Trophoblast cell (in vitro differentiated cells and primary cell): ENCODE measurements around the gene CLCNKA.
"Not testable (repeated sequence)": the region's sequence is repeated elsewhere in the genome, so short reads cannot be mapped to it uniquely, and the experiment has no call there.

Experiments used
- DNase-seq, 2 donors: peaks; one replicate each; pipeline ENCODE4 v3.0.0-alpha.2; 2016
- H2AFZ ChIP-seq: 2 replicates; pipeline ENCODE4 v1.6.1; 2013; ENCODE audit warnings: low read length, moderate library complexity, mild to moderate bottlenecking; ENCODE audit not compliant: insufficient read depth, poor library complexity
- H2AK5ac ChIP-seq: 2 replicates; pipeline ENCODE4 v1.6.1; 2013; ENCODE audit warnings: mild to moderate bottlenecking, low read length
- H2BK120ac ChIP-seq: 2 replicates; pipeline ENCODE4 v1.6.1; 2013; ENCODE audit warnings: low read length, mild to moderate bottlenecking, moderate library complexity; ENCODE audit not compliant: insufficient read depth, poor library complexity
- H2BK12ac ChIP-seq: 2 replicates; pipeline ENCODE4 v1.6.1; 2013; ENCODE audit warnings: mild to moderate bottlenecking, low read length, moderate library complexity
- H2BK5ac ChIP-seq: 2 replicates; pipeline ENCODE4 v1.6.1; 2013; ENCODE audit warnings: low read length, low read depth, moderate library complexity, mild to moderate bottlenecking; ENCODE audit not compliant: poor library complexity
- H3K14ac ChIP-seq: 2 replicates; pipeline ENCODE4 v1.6.1; 2013; ENCODE audit warnings: mild to moderate bottlenecking, low read length
- H3K18ac ChIP-seq: 2 replicates; pipeline ENCODE4 v1.6.1; 2013; ENCODE audit warnings: mild to moderate bottlenecking, low read length
- H3K23ac ChIP-seq: 2 replicates; pipeline ENCODE4 v1.6.1; 2013; ENCODE audit warnings: low read length
- H3K27ac ChIP-seq: 2 replicates; pipeline ENCODE4 v1.5.1; 2013; ENCODE audit warnings: low read depth, mild to moderate bottlenecking, inconsistent platforms, low read length, moderate library complexity
- H3K27me3 ChIP-seq: 2 replicates; pipeline ENCODE4 v1.6.1; 2013; ENCODE audit warnings: inconsistent platforms, mild to moderate bottlenecking, low read length, moderate library complexity; ENCODE audit not compliant: insufficient read depth
- H3K36me3 ChIP-seq, 2 experiments: 1 replicate in 1 of 2; 2 replicates in 1 of 2; pipeline ENCODE4 v1.6.1; 2013; ENCODE audit warnings: low read length in 2 of 2, mild to moderate bottlenecking in 2 of 2, moderate library complexity in 1 of 2; ENCODE audit not compliant: insufficient read depth in 2 of 2, control insufficient read depth in 1 of 2
- H3K4ac ChIP-seq: 2 replicates; pipeline ENCODE4 v1.6.1; 2013; ENCODE audit warnings: low read depth, mild to moderate bottlenecking, low read length, moderate library complexity
- H3K4me1 ChIP-seq, 2 experiments: 1 replicate in 1 of 2; 2 replicates in 1 of 2; pipeline ENCODE4 v1.6.1; 2013; ENCODE audit warnings: low read length in 2 of 2, mild to moderate bottlenecking in 2 of 2, moderate library complexity in 1 of 2; ENCODE audit not compliant: insufficient read depth in 2 of 2, control insufficient read depth in 1 of 2
- H3K4me2 ChIP-seq: 2 replicates; pipeline ENCODE4 v1.6.1; 2013; ENCODE audit warnings: inconsistent platforms, mild to moderate bottlenecking, low read length, moderate library complexity
- H3K4me3 ChIP-seq: 2 replicates; pipeline ENCODE4 v1.5.1; 2013; ENCODE audit warnings: mild to moderate bottlenecking, low read depth, low read length, inconsistent platforms
- H3K79me1 ChIP-seq: one replicate; pipeline ENCODE4 v1.6.1; 2013; ENCODE audit warnings: low read length
- H3K79me2 ChIP-seq: 2 replicates; pipeline ENCODE4 v1.6.1; 2013; ENCODE audit warnings: low read length, mild to moderate bottlenecking; ENCODE audit not compliant: control insufficient read depth, insufficient read depth, poor library complexity
- H3K9ac ChIP-seq: 2 replicates; pipeline ENCODE4 v1.6.1; 2013; ENCODE audit warnings: mild to moderate bottlenecking, low read length
- H3K9me3 ChIP-seq: 2 replicates; pipeline ENCODE4 v1.6.1; 2013; ENCODE audit warnings: low read depth, mild to moderate bottlenecking, control low read depth, inconsistent platforms, low read length; ENCODE audit not compliant: insufficient read depth
- H4K12ac ChIP-seq: 2 replicates; pipeline ENCODE4 v1.6.1; 2013; ENCODE audit warnings: low read depth, mild to moderate bottlenecking, low read length, moderate library complexity
- H4K8ac ChIP-seq: 2 replicates; pipeline ENCODE4 v1.6.1; 2013; ENCODE audit warnings: low read depth, mild to moderate bottlenecking, low read length, moderate library complexity
- H4K91ac ChIP-seq: one replicate; pipeline ENCODE4 v1.6.1; 2013; ENCODE audit warnings: low read depth, mild to moderate bottlenecking, low read length, moderate library complexity
- WGBS: extraction: QIAGEN DNeasy Blood & Tissue Kit; methylation state at CpG from one replicate; pipeline ENCODE4 v1.1.7; 2013; ENCODE audit warnings: missing lambda C conversion rate; ENCODE audit not compliant: insufficient read length, insufficient coverage; ENCODE audit errors: extremely low coverage; 5-methylcytosine and 5-hydroxymethylcytosine counted together

Gene CLCNKA

DNA sequence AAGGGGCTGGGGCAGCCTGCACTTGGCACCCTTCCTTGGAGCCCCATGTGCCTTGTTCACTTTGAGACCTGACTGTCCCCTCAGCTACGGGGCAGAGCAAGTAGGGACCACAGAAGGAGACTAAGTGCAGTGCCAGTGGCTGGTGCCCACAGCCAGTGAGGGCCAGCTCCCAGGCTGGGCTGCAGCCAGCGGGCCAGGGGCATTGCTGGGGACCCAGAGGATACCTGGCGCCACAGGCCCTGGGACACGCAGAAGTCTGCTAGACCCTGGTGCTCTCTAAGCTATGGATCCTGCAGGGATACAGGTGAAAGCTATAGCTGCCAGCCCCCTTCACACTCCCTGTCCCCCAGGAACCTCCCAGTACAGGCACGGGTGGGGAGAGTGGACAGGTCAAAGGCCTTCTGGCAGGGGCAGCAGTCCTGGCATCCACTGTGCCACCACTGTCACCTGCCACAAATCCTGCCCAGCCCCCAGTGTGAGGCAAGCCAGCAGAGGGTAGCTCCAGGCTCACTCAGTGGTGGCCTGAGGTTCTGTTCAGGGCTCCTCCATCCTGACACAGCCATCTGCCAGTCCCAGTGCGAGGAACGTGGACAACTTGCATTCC lies 1.3 kb downstream of the CLCNKA start:
- Histone ChIP-seq H3K9me3 (peaks cover 2% of the 10 kb centered on the region), H3K23ac (no peak overlapping the region), H2AK5ac (no peak overlapping the region), H3K18ac (no peak overlapping the region), H3K4me1 (peaks cover 21 to 27% of the 10 kb centered on the region in 2 experiments), H2AFZ (no peak overlapping the region), H3K27ac (no peak overlapping the region), H4K8ac (no peak overlapping the region), H3K36me3 (no peaks in the 10 kb centered on the region), H4K12ac (no peak overlapping the region), H3K14ac (no peak overlapping the region), H3K4ac (no peak overlapping the region), H3K4me3 (no peak overlapping the region), H2BK12ac (no peak overlapping the region), H3K79me1 (peaks cover 11% of the 10 kb centered on the region), H4K91ac (no peak overlapping the region), H3K79me2 (no peaks in the 10 kb centered on the region), H2BK5ac (no peak overlapping the region), H3K4me2 (no peak overlapping the region), H3K27me3 (no peaks in the 10 kb centered on the region), H2BK120ac (no peak overlapping the region), H3K9ac (no peak overlapping the region)
- no peak for DNase-seq
- WGBS: no CpG with 5 or more reads among the region's 7 CpGs

- not testable (repeated sequence) for H3K9me3 ChIP-seq, H3K79me2 ChIP-seq, H3K23ac ChIP-seq, H2AK5ac ChIP-seq, H3K4ac ChIP-seq, DNase-seq, H4K8ac ChIP-seq, H3K4me3 ChIP-seq, H3K9ac ChIP-seq, H2BK5ac ChIP-seq, H2BK12ac ChIP-seq, H3K27me3 ChIP-seq, H3K4me2 ChIP-seq, H3K18ac ChIP-seq, H2BK120ac ChIP-seq, H2AFZ ChIP-seq, H3K36me3 ChIP-seq, H3K14ac ChIP-seq, H3K27ac ChIP-seq, H4K12ac ChIP-seq, H3K79me1 ChIP-seq, H4K91ac ChIP-seq, H3K4me1 ChIP-seq
- no CpG with 5 or more reads among the region's 10 CpGs for WGBS
Measured at GRCh38 chr1:16026302-16026701, 4.5 kb downstream of the CLCNKA start.

DNA sequence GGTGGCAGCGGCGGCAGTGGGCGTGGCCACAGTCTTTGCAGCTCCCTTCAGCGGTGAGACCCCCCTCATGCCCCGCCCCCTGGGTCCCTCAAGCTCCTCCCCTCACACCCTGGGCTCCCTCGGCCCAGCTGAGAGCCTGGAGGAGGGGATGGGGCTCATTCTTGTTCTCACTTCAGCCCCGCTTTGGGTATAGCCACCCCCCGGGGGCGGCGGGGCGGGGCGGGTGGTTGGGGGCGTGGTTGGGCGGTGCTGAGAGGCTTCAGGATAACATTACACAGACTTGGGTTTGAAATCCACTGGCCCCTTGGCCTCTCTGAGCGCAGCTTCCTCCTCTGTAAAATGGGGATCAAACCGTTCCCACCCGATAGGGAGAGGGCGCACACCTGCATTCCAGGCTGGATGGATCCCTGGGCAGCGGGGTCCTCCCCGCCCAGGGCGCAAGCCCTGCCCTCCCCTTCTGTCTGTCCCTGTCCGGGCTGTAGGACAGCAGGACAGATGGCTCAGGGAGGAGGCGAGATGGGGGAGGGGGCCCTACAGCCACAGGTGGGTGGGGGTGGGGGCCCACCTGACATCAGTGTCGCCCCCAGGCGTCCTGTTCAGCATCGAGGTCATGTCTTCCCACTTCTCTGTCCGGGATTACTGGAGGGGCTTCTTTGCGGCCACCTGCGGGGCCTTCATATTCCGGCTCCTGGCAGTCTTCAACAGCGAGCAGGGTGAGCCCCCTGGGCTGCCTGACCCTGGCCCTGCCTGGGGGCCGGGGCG lies 5.1 kb downstream of the CLCNKA start:
- peak overlapping the region; percentile 63 for H3K9ac ChIP-seq
- H3K79me1 ChIP-seq: no peaks in the 10 kb centered on the region
- no peak overlapping the region for H2BK5ac ChIP-seq
- H3K79me2 ChIP-seq: no peaks in the 10 kb centered on the region
- no peak overlapping the region for H4K8ac ChIP-seq
- H3K4me1 ChIP-seq: peaks cover 2 to 5% of the 10 kb centered on the region in 2 experiments
- no peak overlapping the region for H3K4ac ChIP-seq
- no peak overlapping the region for H2BK120ac ChIP-seq
- peak overlapping the region; percentile 64 for H3K4me2 ChIP-seq
- no peak overlapping the region for H3K23ac ChIP-seq
- no peak overlapping the region for H3K18ac ChIP-seq
- H4K12ac ChIP-seq: no peak overlapping the region
- H3K9me3 ChIP-seq: peaks cover 2% of the 10 kb centered on the region
- no peak overlapping the region for H3K27ac ChIP-seq
- no peaks in the 10 kb centered on the region for H3K27me3 ChIP-seq
- H4K91ac ChIP-seq: no peak overlapping the region
- H3K36me3 ChIP-seq: no peaks in the 10 kb centered on the region
- DNase-seq: no peak
- no peak overlapping the region for H2AK5ac ChIP-seq
- no peak overlapping the region for H2BK12ac ChIP-seq
- no peak overlapping the region for H3K14ac ChIP-seq
- H3K4me3 ChIP-seq: no peak overlapping the region
- no CpG with 5 or more reads among the region's 33 CpGs for WGBS
- H2AFZ ChIP-seq: no peak overlapping the region

GRCh38 chr1:16028237-16029002 lies 6.6 kb downstream of the CLCNKA start:
- Histone ChIP-seq H3K27me3 (no peaks in the 10 kb centered on the region), H3K9ac (no peak overlapping the region), H3K27ac (no peak overlapping the region), H3K4me2 (no peak overlapping the region), H2BK5ac (no peak overlapping the region), H2BK12ac (no peak overlapping the region), H3K4me3 (no peak overlapping the region), H3K79me2 (no peaks in the 10 kb centered on the region), H3K4me1 (peaks cover 2 to 5% of the 10 kb centered on the region in 2 experiments), H3K36me3 (no peaks in the 10 kb centered on the region), H3K4ac (no peak overlapping the region), H2AFZ (no peak overlapping the region), H3K14ac (no peak overlapping the region), H2BK120ac (no peak overlapping the region), H4K91ac (no peak overlapping the region), H2AK5ac (no peak overlapping the region), H3K23ac (no peak overlapping the region), H3K9me3 (no peaks in the 10 kb centered on the region), H3K79me1 (no peaks in the 10 kb centered on the region), H4K8ac (no peak overlapping the region), H4K12ac (no peak overlapping the region), H3K18ac (no peak overlapping the region)
- WGBS: no CpG with 5 or more reads among the region's 19 CpGs
- DNase-seq: no peak
